ENCODE measurements around the gene SEC61B. TPM values are rescaled to one million over a fixed set of nuclear protein-coding genes. Genes with fewer than 3 reads are reported as not detected.

Gene SEC61B
- total RNA-seq, 1 experiment from 2014 or later: 238 TPM

GRCh38 chr9:99211746-99212145 lies 10.3 kb upstream of the SEC61B start:
- BruUV-seq (replicated peaks): no TSS peak
- Mint-ChIP-seq H3K27me3 (ENCODE audit: insufficient read depth, unreplicated experiment) (no peaks in the 10 kb centered on the region), H3K27ac (ENCODE audit: low read depth, unreplicated experiment) (no peak overlapping the region), H3K36me3 (ENCODE audit: insufficient read depth, unreplicated experiment) (peaks cover 20% of the 10 kb centered on the region), H3K4me3 (ENCODE audit: unreplicated experiment) (no peak overlapping the region), H3K9me3 (ENCODE audit: unreplicated experiment) (peaks cover 14% of the 10 kb centered on the region), H3K4me1 (ENCODE audit: insufficient read depth, unreplicated experiment) (peaks cover under 1% of the 10 kb centered on the region)
- DNase-seq (ENCODE audit: unreplicated experiment): no peak
- ChIA-PET POLR2A (no interaction called here), CTCF (interaction anchor here (0.6 to 1.2 kb wide), 2 partner anchors 67 to 1011 kb away, joined by 3 to 6 read pairs; no protein-coding TSS in a partner anchor)
- TF ChIP-seq CTCF (IDR thresholded peaks at IDR 0.05; ENCODE audit: unreplicated experiment): no peak
- intact Hi-C loops (cut with micrococcal nuclease): no loop called here

- Mint-ChIP-seq H3K4me1 (ENCODE audit: insufficient read depth, unreplicated experiment) (peaks cover 10% of the 10 kb centered on the region), H3K4me3 (ENCODE audit: unreplicated experiment) (no peak overlapping the region), H3K9me3 (ENCODE audit: unreplicated experiment) (peaks cover 14% of the 10 kb centered on the region), H3K36me3 (ENCODE audit: insufficient read depth, unreplicated experiment) (peaks cover 31% of the 10 kb centered on the region), H3K27ac (ENCODE audit: low read depth, unreplicated experiment) (no peak overlapping the region), H3K27me3 (ENCODE audit: insufficient read depth, unreplicated experiment) (no peaks in the 10 kb centered on the region)
- TF ChIP-seq CTCF (IDR thresholded peaks at IDR 0.05; ENCODE audit: unreplicated experiment): no peak
- ChIA-PET POLR2A (interaction anchor here (0.8 to 1.3 kb wide), 2 partner anchors 9 to 15 kb away, joined by 3 to 5 read pairs; partner anchors contain the start of gene SEC61B), CTCF (interaction anchor here (1.2 to 4.2 kb wide), 3 partner anchors 19 to 1010 kb away, joined by 3 to 20 read pairs (median 6); no protein-coding TSS in a partner anchor)
- no TSS peak for BruUV-seq (replicated peaks)
- intact Hi-C loops (cut with micrococcal nuclease): no loop called here
- no peak for DNase-seq (ENCODE audit: unreplicated experiment)
Observed at GRCh38 chr9:99213197-99213596, 8.9 kb upstream of the SEC61B start.

- no peaks in the 10 kb centered on the region for H3K27me3 Mint-ChIP-seq (ENCODE audit: insufficient read depth, unreplicated experiment)
- peaks cover 45% of the 10 kb centered on the region for H3K36me3 Mint-ChIP-seq (ENCODE audit: insufficient read depth, unreplicated experiment)
- TF ChIP-seq CTCF (IDR thresholded peaks at IDR 0.05; ENCODE audit: unreplicated experiment): no peak
- peaks cover 22% of the 10 kb centered on the region for H3K4me1 Mint-ChIP-seq (ENCODE audit: insufficient read depth, unreplicated experiment)
- BruUV-seq (replicated peaks): no TSS peak
- H3K27ac Mint-ChIP-seq (ENCODE audit: low read depth, unreplicated experiment): no peak overlapping the region
- no peaks in the 10 kb centered on the region for H3K9me3 Mint-ChIP-seq (ENCODE audit: unreplicated experiment)
- intact Hi-C loops (cut with micrococcal nuclease): no loop called here
- POLR2A ChIA-PET: interaction anchor here (0.6 kb wide), 1 partner anchor 570 kb away, joined by 4 read pairs; no protein-coding TSS in a partner anchor
- DNase-seq (ENCODE audit: unreplicated experiment): no peak
- no peak overlapping the region for H3K4me3 Mint-ChIP-seq (ENCODE audit: unreplicated experiment)
- CTCF ChIA-PET: interaction anchor here (1.6 to 4.2 kb wide), 2 partner anchors 19 to 31 kb away, joined by 5 to 20 read pairs; no protein-coding TSS in a partner anchor
Observed at GRCh38 chr9:99216073-99216472, 6.0 kb upstream of the SEC61B start.

GRCh38 chr9:99220011-99220410 lies 2.1 kb upstream of the SEC61B start:
- intact Hi-C loops (cut with micrococcal nuclease): no loop called here
- no peak for DNase-seq (ENCODE audit: unreplicated experiment)
- BruUV-seq (replicated peaks): no TSS peak
- peak overlapping the region; percentile 98 for H3K4me3 Mint-ChIP-seq (ENCODE audit: unreplicated experiment)
- no peak for TF ChIP-seq CTCF (IDR thresholded peaks at IDR 0.05; ENCODE audit: unreplicated experiment)
- peak overlapping the region; percentile 100 for H3K27ac Mint-ChIP-seq (ENCODE audit: low read depth, unreplicated experiment)
- no peaks in the 10 kb centered on the region for H3K27me3 Mint-ChIP-seq (ENCODE audit: insufficient read depth, unreplicated experiment)
- ChIA-PET POLR2A (interaction anchor here (0.7 to 1.4 kb wide), 3 partner anchors 18 to 1627 kb away, joined by 3 to 4 read pairs (median 3); no protein-coding TSS in a partner anchor), CTCF (interaction anchor here (4.3 to 4.9 kb wide), 2 partner anchors 12 to 35 kb away, joined by 22 to 33 read pairs; no protein-coding TSS in a partner anchor)
- peaks cover 65% of the 10 kb centered on the region for H3K36me3 Mint-ChIP-seq (ENCODE audit: insufficient read depth, unreplicated experiment)
- H3K9me3 Mint-ChIP-seq (ENCODE audit: unreplicated experiment): no peaks in the 10 kb centered on the region
- peaks cover 37% of the 10 kb centered on the region for H3K4me1 Mint-ChIP-seq (ENCODE audit: insufficient read depth, unreplicated experiment)

Measured in MCF 10A (cell line).